OCI-LY7 (cell line): Measurements from ENCODE around the gene FYN.

ENCODE experiments used
- CTCF ChIP-seq: fragments of 200-600 bp; sonication (generic); conservative IDR thresholded peaks from 2 replicates; pipeline ENCODE4 v1.5.1; 2014; ENCODE audit warnings: mild to moderate bottlenecking, antibody characterized with exemption, low read length, moderate library complexity, mixed read lengths
- EZH2phosphoT487 ChIP-seq: fragments of 200-600 bp; sonication (generic); IDR thresholded peaks from 2 replicates; pipeline ENCODE4 v1.6.1; 2018; ENCODE audit warnings: low read depth, borderline replicate concordance, mild to moderate bottlenecking, mixed run types, antibody characterized with exemption, low read length, moderate library complexity, mixed read lengths

- TF ChIP-seq CTCF (no peak), EZH2phosphoT487 (no peak)
These were observed 256.1 kb downstream of the FYN start for GRCh38 chr6:111617149-111617548.
